Common myeloid progenitor, CD34-positive (primary cell): Measurements from ENCODE around the gene PARP2.

Source experiments
- CTCF ChIA-PET: fragments of 350-600 bp; sonication (Branson Sonifier 250); formaldehyde crosslinking; loops from one replicate; lab custom pipeline; 2021; ENCODE audit warnings: antibody characterized with exemption; lab: Charles Lee
- POLR2A ChIA-PET: fragments of 350-600 bp; sonication (Branson Sonifier 250); formaldehyde crosslinking; loops from one replicate; lab custom pipeline; 2021; ENCODE audit warnings: antibody characterized with exemption; lab: Charles Lee
- DNase-seq, 3 donors: peaks; one replicate each; pipeline versions ENCODE4 v3.0.0 to v3.0.0-alpha.2; 2013
- H3K27ac ChIP-seq, 2 experiments: 1 replicate in 1 of 2; 2 replicates in 1 of 2; pipeline ENCODE4 v1.7.0; 2013; ENCODE audit warnings: inconsistent platforms in 2 of 2, low read length in 2 of 2, mild to moderate bottlenecking in 2 of 2, low read depth in 1 of 2, moderate library complexity in 1 of 2; ENCODE audit not compliant: severe bottlenecking in 2 of 2, insufficient read depth in 1 of 2, poor library complexity in 1 of 2
- H3K27me3 ChIP-seq, 5 experiments: replicated peaks in 2 of 5; 1 replicate in 3 of 5; 2 replicates in 2 of 5; pipeline versions ENCODE4 v1.6.1 to v1.7.0; 2013; ENCODE audit warnings: low read length in 4 of 5, mild to moderate bottlenecking in 2 of 5, moderate library complexity in 2 of 5, inconsistent platforms in 1 of 5; ENCODE audit not compliant: insufficient read depth in 5 of 5, control insufficient read depth in 4 of 5
- H3K36me3 ChIP-seq, 4 experiments: 1 replicate in 2 of 4; 2 replicates in 2 of 4; pipeline versions ENCODE4 v1.6.1 to v1.7.0; 2013; ENCODE audit warnings: low read length in 3 of 4, control low read depth in 1 of 4, mild to moderate bottlenecking in 1 of 4; ENCODE audit not compliant: control insufficient read depth in 4 of 4, insufficient read depth in 4 of 4
- H3K4me1 ChIP-seq, 4 experiments: 1 replicate in 3 of 4; 2 replicates in 1 of 4; pipeline versions ENCODE4 v1.6.1 to v1.7.1; 2013; ENCODE audit warnings: low read length in 3 of 4, mild to moderate bottlenecking in 3 of 4, control low read depth in 1 of 4, inconsistent platforms in 1 of 4, moderate library complexity in 1 of 4; ENCODE audit not compliant: control insufficient read depth in 4 of 4, insufficient read depth in 4 of 4; ENCODE audit errors: control extremely low read depth in 1 of 4
- H3K4me3 ChIP-seq, 7 experiments: 1 replicate in 4 of 7; 2 replicates in 3 of 7; pipeline versions ENCODE4 v1.5.1 to v1.7.0; 2013; ENCODE audit warnings: mild to moderate bottlenecking in 7 of 7, low read length in 6 of 7, moderate library complexity in 6 of 7, inconsistent platforms in 2 of 7, low read depth in 2 of 7, control low read depth in 1 of 7; ENCODE audit not compliant: insufficient read depth in 4 of 7, control insufficient read depth in 1 of 7; ENCODE audit errors: extremely low read depth in 1 of 7
- H3K9me3 ChIP-seq, 5 experiments: 1 replicate in 4 of 5; 2 replicates in 1 of 5; pipeline versions ENCODE4 v1.6.1 to v1.7.1; 2013; ENCODE audit warnings: low read length in 4 of 5, mild to moderate bottlenecking in 2 of 5, inconsistent platforms in 1 of 5, low read depth in 1 of 5, moderate library complexity in 1 of 5; ENCODE audit not compliant: control insufficient read depth in 4 of 5, insufficient read depth in 2 of 5; ENCODE audit errors: control extremely low read depth in 1 of 5
- WGBS: methylation state at CpG from one replicate; pipeline ENCODE4 v1.1.5; 2013; ENCODE audit not compliant: insufficient coverage; 5-methylcytosine and 5-hydroxymethylcytosine counted together

The PARP2 gene

GRCh38 chr14:20400965-20401593 lies 57.6 kb downstream of the PARP2 start:
- Histone ChIP-seq H3K4me1 (no peaks in the 10 kb centered on the region), H3K4me3 (no peak overlapping the region), H3K36me3 (peaks cover 15 to 78% (median 49%) of the 10 kb centered on the region in 4 experiments), H3K9me3 (no peaks in the 10 kb centered on the region), H3K27me3 (no peaks in the 10 kb centered on the region), H3K27ac (no peak overlapping the region)
- POLR2A ChIA-PET = no interaction called here
- 100% methylated on average over 6 of the region's 10 CpGs for WGBS
- no peak for DNase-seq
- CTCF ChIA-PET = interaction anchor here (1.3 to 2.5 kb wide), 2 partner anchors 13 to 72 kb away, joined by 4 to 7 read pairs; partner anchors contain the start of gene TEP1

DNA sequence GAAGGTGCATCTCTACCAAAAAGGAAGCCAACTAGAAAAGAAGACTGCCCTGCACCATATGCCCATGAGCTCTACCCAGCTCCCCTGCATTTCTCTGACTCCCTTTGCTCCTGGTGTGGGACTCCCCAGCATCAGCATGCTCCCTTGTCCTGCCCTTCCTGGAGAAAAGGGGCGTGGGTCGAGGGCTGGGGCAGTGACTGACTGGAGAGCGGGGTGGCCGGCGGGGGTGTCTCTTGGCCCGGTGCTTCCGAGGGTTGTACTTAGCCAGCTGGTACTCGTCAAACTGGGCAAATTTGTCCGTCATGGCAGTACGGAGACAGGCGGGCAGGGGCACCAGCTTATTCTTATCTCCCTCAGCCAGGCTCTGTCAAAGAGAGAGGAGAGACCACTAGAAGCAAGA lies 60.1 kb downstream of the PARP2 start:
- POLR2A ChIA-PET = no interaction called here
- no peak overlapping the region for H3K27ac ChIP-seq
- peak in 2 of 3 donors; percentile 10 to 33 for DNase-seq
- H3K4me3 ChIP-seq = no peak overlapping the region
- no peaks in the 10 kb centered on the region for H3K4me1 ChIP-seq
- CTCF ChIA-PET = interaction anchor here (0.6 to 3.9 kb wide), 4 partner anchors 10 to 21 kb away, joined by 3 to 17 read pairs (median 5); partner anchors contain the start of gene TEP1
- WGBS = 98% methylated on average over 9 of the region's 11 CpGs
- H3K27me3 ChIP-seq = no peaks in the 10 kb centered on the region
- peaks cover 30 to 84% (median 57%) of the 10 kb centered on the region in 4 experiments for H3K36me3 ChIP-seq
- no peaks in the 10 kb centered on the region for H3K9me3 ChIP-seq
